Measurements from ENCODE around the gene MGAT4C.
A peak's percentile ranks its signal among the peaks of the same experiment; 100 is the strongest.

Gene MGAT4C

GRCh38 chr12:85956081-85956480 lies 300.1 kb downstream of the MGAT4C start:
- TF ChIP-seq ZFX (IDR thresholded peaks at IDR 0.05) = no peak
- TF ChIP-seq CTCF (conservative IDR thresholded peaks at IDR 0.05) = no peak
- no peak overlapping the region for H3K27ac ChIP-seq

- H3K27ac ChIP-seq = no peak overlapping the region
- TF ChIP-seq ZFX (IDR thresholded peaks at IDR 0.05) (no peak), CTCF (conservative IDR thresholded peaks at IDR 0.05) (peak; percentile 21)
These were observed 301.1 kb downstream of the MGAT4C start for GRCh38 chr12:85955127-85955526.

GRCh38 chr12:85951823-85952222 lies 304.4 kb downstream of the MGAT4C start:
- no peak for TF ChIP-seq ZFX (IDR thresholded peaks at IDR 0.05)
- TF ChIP-seq CTCF (conservative IDR thresholded peaks at IDR 0.05) = peak; percentile 64
- H3K27ac ChIP-seq = no peak overlapping the region

GRCh38 chr12:85949253-85949652 lies 306.9 kb downstream of the MGAT4C start:
- no peak overlapping the region for H3K27ac ChIP-seq
- TF ChIP-seq CTCF (conservative IDR thresholded peaks at IDR 0.05) = no peak
- no peak for TF ChIP-seq ZFX (IDR thresholded peaks at IDR 0.05)

GRCh38 chr12:85948340-85948739 lies 307.9 kb downstream of the MGAT4C start:
- TF ChIP-seq CTCF (conservative IDR thresholded peaks at IDR 0.05) (no peak), ZFX (IDR thresholded peaks at IDR 0.05) (no peak)
- no peak overlapping the region for H3K27ac ChIP-seq

GRCh38 chr12:85947286-85947685 lies 308.9 kb downstream of the MGAT4C start:
- no peak overlapping the region for H3K27ac ChIP-seq
- no peak for TF ChIP-seq ZFX (IDR thresholded peaks at IDR 0.05)
- TF ChIP-seq CTCF (conservative IDR thresholded peaks at IDR 0.05) = no peak

- TF ChIP-seq CTCF (conservative IDR thresholded peaks at IDR 0.05) = no peak
- TF ChIP-seq ZFX (IDR thresholded peaks at IDR 0.05) = no peak
- H3K27ac ChIP-seq = no peak overlapping the region
These were observed 309.8 kb downstream of the MGAT4C start for GRCh38 chr12:85946375-85946774.
